Sigmoid colon (tissue), 7 donors: ENCODE measurements around the gene RSPH9. TPM values are rescaled to one million over a fixed set of nuclear protein-coding genes. Genes with fewer than 3 reads are reported as not detected.

Experiments used
- DNase-seq: peaks from one replicate; pipeline ENCODE4 v3.0.0-alpha.2; 2019
- H3K27ac ChIP-seq, 4 donors: fragments of 200-600 bp; sonication (generic); one replicate each; pipeline ENCODE4 v1.5.1; 2016 to 2019; ENCODE audit warnings: mild to moderate bottlenecking in 1 of 4
- H3K27me3 ChIP-seq, 3 donors: fragments of 200-600 bp; sonication (generic); one replicate each; pipeline ENCODE4 v1.5.1; 2019; ENCODE audit warnings: mild to moderate bottlenecking in 1 of 3
- H3K36me3 ChIP-seq, 4 donors: fragments of 200-600 bp; sonication (generic); one replicate each; pipeline ENCODE4 v1.5.1; 2016 to 2019
- H3K4me1 ChIP-seq, 4 donors: fragments of 200-600 bp; sonication (generic); one replicate each; pipeline ENCODE4 v1.5.1; 2017 to 2019
- H3K4me3 ChIP-seq, 4 donors: fragments of 200-600 bp; sonication (generic); one replicate each; pipeline ENCODE4 v1.5.1; 2017 to 2019; ENCODE audit warnings: mild to moderate bottlenecking in 2 of 4, moderate library complexity in 1 of 4
- H3K9me3 ChIP-seq, 4 donors: fragments of 200-600 bp in 3 of 4; sonication (generic) in 3 of 4; one replicate each; pipeline versions ENCODE4 v1.5.1 to v1.6.1; 2013 to 2019
- EP300 ChIP-seq, 4 donors: sonication (generic); formaldehyde crosslinking; IDR thresholded peaks; one replicate each; pipeline ENCODE4 v1.6.1; 2017; ENCODE audit warnings: antibody characterized with exemption in 4 of 4
- POLR2A ChIP-seq, 2 donors: fragments of 450-650 bp; IDR thresholded peaks; one replicate each; pipeline ENCODE4 v1.6.1; 2016; ENCODE audit warnings: antibody characterized with exemption in 2 of 2, mild to moderate bottlenecking in 2 of 2, moderate library complexity in 2 of 2
- POLR2AphosphoS5 ChIP-seq, 4 donors: sonication (generic); formaldehyde crosslinking; IDR thresholded peaks; one replicate each; pipeline ENCODE4 v1.6.1; 2017; ENCODE audit warnings: antibody characterized with exemption in 4 of 4
- WGBS, 2 donors: extraction: QIAGEN DNeasy Blood & Tissue Kit; methylation state at CpG; one replicate each; pipeline ENCODE4 v1.1.7; 2013; 5-methylcytosine and 5-hydroxymethylcytosine counted together
- intact Hi-C: fragments of 100-400 bp; cut with DNase I; formaldehyde crosslinking; loops from one replicate; pipeline ENCODE4 v1.15.1; 2023
- polyA plus RNA-seq, 3 donors: library from polyadenylated mRNA; stranded (reverse); fragments of 200-250 nt; gene quantifications; one replicate each; pipeline ENCODE4 v1.2.3, GENCODE V29; 2013
- total RNA-seq, 4 donors: library from RNA; depleted of rRNA; stranded (reverse); fragments of >200 nt; gene quantifications; one replicate each; pipeline ENCODE4 v1.1.0, GENCODE V29; 2016
- TF ChIP-seq, protein P1 (sequence below), 4 experiments: fragments of 450-650 bp in 3 of 4; fragments of 200-600 bp in 1 of 4; IDR thresholded peaks; one replicate each; pipeline ENCODE4 v1.5.1; 2016 to 2019; ENCODE audit warnings: antibody characterized with exemption in 4 of 4, mild to moderate bottlenecking in 3 of 4, moderate library complexity in 2 of 4
- donor health status: healthy with polysubstance abuse.
- donor health status: Bipolar disorder and iron deficiency.
- donor health status: healthy.

Gene RSPH9
- total and polyA plus RNA-seq, 7 donors: under 0.01 to 0.68 (median 0.36) TPM; not detected in 1

DNA sequence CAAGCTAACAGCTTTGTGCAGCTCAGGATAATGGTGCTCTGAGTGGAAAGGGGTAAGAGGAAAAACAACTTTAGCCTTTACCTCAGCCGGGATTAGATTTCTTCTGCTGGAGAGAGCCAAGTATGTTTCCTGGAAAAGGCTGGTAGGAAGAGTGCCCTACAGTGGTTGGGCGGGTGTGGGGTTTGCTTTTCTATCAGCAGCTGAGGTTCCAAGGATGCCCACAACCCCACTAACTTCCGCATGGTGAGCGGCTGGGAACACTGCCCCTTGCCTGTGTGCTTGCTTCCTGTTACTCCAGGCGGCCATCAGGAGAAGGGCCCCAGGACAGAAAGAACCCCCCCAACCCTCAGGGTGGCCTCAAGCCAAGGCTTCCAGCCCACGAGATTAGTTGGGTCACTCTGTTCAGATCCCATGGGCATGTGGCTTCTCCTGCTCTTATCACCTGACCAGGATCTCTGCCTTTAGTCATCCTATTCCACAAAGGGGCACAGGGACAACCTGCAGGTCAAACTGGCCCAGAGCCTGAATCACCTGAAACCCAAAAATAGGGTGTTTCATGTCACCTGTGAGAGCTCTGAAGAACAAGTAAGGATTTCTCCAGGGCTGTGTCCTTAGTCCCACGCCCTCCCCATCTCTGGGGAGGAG is 32.2 kb downstream of the RSPH9 start:
- H3K9me3 ChIP-seq: no peaks in the 10 kb centered on the region
- TF ChIP-seq, protein P1, sequence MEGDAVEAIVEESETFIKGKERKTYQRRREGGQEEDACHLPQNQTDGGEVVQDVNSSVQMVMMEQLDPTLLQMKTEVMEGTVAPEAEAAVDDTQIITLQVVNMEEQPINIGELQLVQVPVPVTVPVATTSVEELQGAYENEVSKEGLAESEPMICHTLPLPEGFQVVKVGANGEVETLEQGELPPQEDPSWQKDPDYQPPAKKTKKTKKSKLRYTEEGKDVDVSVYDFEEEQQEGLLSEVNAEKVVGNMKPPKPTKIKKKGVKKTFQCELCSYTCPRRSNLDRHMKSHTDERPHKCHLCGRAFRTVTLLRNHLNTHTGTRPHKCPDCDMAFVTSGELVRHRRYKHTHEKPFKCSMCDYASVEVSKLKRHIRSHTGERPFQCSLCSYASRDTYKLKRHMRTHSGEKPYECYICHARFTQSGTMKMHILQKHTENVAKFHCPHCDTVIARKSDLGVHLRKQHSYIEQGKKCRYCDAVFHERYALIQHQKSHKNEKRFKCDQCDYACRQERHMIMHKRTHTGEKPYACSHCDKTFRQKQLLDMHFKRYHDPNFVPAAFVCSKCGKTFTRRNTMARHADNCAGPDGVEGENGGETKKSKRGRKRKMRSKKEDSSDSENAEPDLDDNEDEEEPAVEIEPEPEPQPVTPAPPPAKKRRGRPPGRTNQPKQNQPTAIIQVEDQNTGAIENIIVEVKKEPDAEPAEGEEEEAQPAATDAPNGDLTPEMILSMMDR (IDR thresholded peaks at IDR 0.05): no peak
- TF ChIP-seq POLR2AphosphoS5 (IDR thresholded peaks at IDR 0.05): no peak
- no peak for TF ChIP-seq EP300 (IDR thresholded peaks at IDR 0.05)
- TF ChIP-seq POLR2A (IDR thresholded peaks at IDR 0.05): no peak
- no peak overlapping the region for H3K27ac ChIP-seq
- no peaks in the 10 kb centered on the region for H3K27me3 ChIP-seq
- H3K4me3 ChIP-seq: no peak overlapping the region
- H3K36me3 ChIP-seq: peaks cover 43 to 89% (median 58%) of the 10 kb centered on the region in 4 donors
- 72 to 88% methylated on average over 7 of the region's 7 CpGs for WGBS, 2 donors
- intact Hi-C loops: no loop called here
- peaks cover 0 to 7% (median 0%) of the 10 kb centered on the region in 4 donors for H3K4me1 ChIP-seq
- no peak for DNase-seq

DNA sequence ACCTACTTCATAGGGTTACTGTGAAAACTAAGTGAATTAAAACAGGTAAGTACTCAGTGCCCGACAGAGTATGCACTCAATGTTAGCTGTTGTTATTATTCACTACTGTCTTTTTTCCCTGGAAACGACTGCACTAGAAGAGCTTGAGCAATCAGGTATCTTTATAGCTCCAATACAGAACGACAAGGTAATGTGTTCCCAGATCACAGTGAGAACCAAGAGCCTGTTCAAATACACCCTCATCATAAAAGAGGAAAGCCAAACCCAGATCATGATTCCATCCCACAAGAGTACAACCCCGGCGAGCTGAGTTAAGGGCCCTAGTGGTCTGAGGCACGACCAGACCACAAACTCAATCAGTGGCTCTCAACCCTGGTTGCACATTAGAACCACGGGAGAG is 32.9 kb downstream of the RSPH9 start:
- no peaks in the 10 kb centered on the region for H3K9me3 ChIP-seq
- H3K36me3 ChIP-seq: peaks cover 43 to 82% (median 55%) of the 10 kb centered on the region in 4 donors
- peaks cover 0 to under 1% (median 0%) of the 10 kb centered on the region in 4 donors for H3K4me1 ChIP-seq
- no peak overlapping the region for H3K27ac ChIP-seq
- TF ChIP-seq POLR2A (IDR thresholded peaks at IDR 0.05) (no peak), EP300 (IDR thresholded peaks at IDR 0.05) (no peak), POLR2AphosphoS5 (IDR thresholded peaks at IDR 0.05) (no peak)
- TF ChIP-seq, protein P1 (IDR thresholded peaks at IDR 0.05): no peak
- WGBS, 2 donors: 21 to 56% methylated on average over 7 of the region's 7 CpGs
- no peak for DNase-seq
- H3K4me3 ChIP-seq: no peak overlapping the region
- H3K27me3 ChIP-seq: no peaks in the 10 kb centered on the region
- intact Hi-C loops: no loop called here

DNA sequence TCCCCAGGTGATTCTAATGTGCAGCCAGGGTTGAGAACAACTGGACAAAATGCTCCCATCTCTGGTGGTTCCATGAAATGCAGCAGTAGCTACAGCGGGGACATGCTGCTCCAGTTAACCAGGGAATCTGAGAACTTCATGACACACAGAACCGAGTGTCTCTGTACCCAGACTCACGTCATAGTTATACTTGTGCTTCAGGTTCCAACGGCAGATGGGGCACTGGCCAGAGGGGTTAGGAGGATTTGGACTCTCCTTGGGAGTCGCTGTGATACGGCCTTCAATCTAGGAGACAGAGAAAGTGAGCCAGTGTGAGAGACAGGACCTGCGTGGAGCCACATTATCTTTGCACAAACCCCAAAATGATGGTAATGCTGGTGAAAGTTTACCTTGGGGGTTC is 33.5 kb downstream of the RSPH9 start:
- TF ChIP-seq, protein P1 (IDR thresholded peaks at IDR 0.05): no peak
- TF ChIP-seq POLR2AphosphoS5 (IDR thresholded peaks at IDR 0.05): no peak
- TF ChIP-seq POLR2A (IDR thresholded peaks at IDR 0.05): no peak
- TF ChIP-seq EP300 (IDR thresholded peaks at IDR 0.05): no peak
- Histone ChIP-seq H3K4me3 (no peak overlapping the region), H3K27ac (no peak overlapping the region), H3K4me1 (peaks cover 0 to 5% (median 0%) of the 10 kb centered on the region in 4 donors), H3K36me3 (peaks cover 43 to 78% (median 53%) of the 10 kb centered on the region in 4 donors), H3K9me3 (no peaks in the 10 kb centered on the region), H3K27me3 (no peaks in the 10 kb centered on the region)
- intact Hi-C loops: no loop called here
- 90 to 93% methylated on average over 7 of the region's 7 CpGs for WGBS, 2 donors
- no peak for DNase-seq

DNA sequence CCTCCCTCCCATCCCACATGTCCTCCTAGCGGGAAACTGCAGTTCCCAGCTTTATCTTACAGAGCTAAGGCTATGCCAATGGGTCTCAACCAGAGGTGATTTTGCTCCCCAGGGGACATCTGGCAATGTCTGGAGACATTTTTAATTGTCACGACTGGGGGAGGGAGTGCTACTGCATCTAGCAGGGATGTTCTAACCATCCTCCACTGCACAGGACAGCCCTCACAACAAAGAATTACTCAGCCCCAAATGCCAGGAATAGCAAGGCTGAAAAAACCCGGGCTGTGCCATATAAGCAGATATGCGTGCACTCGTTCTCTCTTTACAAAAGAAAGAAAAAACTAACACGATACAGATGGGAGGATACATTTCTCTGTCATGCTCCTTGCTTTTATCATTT is 34.2 kb downstream of the RSPH9 start:
- peaks cover 36 to 71% (median 46%) of the 10 kb centered on the region in 4 donors for H3K36me3 ChIP-seq
- TF ChIP-seq POLR2A (IDR thresholded peaks at IDR 0.05) (no peak), EP300 (IDR thresholded peaks at IDR 0.05) (no peak), POLR2AphosphoS5 (IDR thresholded peaks at IDR 0.05) (no peak)
- TF ChIP-seq, protein P1 (IDR thresholded peaks at IDR 0.05): no peak
- WGBS, 2 donors: 92 to 96% methylated on average over 6 of the region's 6 CpGs
- H3K4me1 ChIP-seq: peaks cover 0 to 10% (median 0%) of the 10 kb centered on the region in 4 donors
- no peaks in the 10 kb centered on the region for H3K9me3 ChIP-seq
- H3K27ac ChIP-seq: no peak overlapping the region
- no peaks in the 10 kb centered on the region for H3K27me3 ChIP-seq
- no peak overlapping the region for H3K4me3 ChIP-seq
- intact Hi-C loops: no loop called here
- no peak for DNase-seq
